Spleen (tissue), 7 donors: Measurements from ENCODE around the gene NDE1.

Experiments used
- POLR2A ChIP-seq, 3 donors: fragments of 450-650 bp; IDR thresholded peaks; one replicate each; pipeline ENCODE4 v1.5.1; 2017; ENCODE audit warnings: antibody characterized with exemption in 3 of 3, mild to moderate bottlenecking in 1 of 3
- POLR2AphosphoS5 ChIP-seq, 3 donors: sonication (generic); formaldehyde crosslinking; IDR thresholded peaks; one replicate each; pipeline ENCODE4 v1.5.1; 2017; ENCODE audit warnings: antibody characterized with exemption in 3 of 3
- TF ChIP-seq, protein P1 (sequence below), 11 experiments: fragments of 200-600 bp in 7 of 11; fragments of 450-650 bp in 4 of 11; sonication (generic) in 4 of 11; IDR thresholded peaks in 8 of 11; conservative IDR thresholded peaks in 3 of 11; 1 replicate in 7 of 11; 2 replicates in 4 of 11; pipeline versions ENCODE4 v1.4.0 to v1.8.0; 2016 to 2021; ENCODE audit warnings: antibody characterized with exemption in 11 of 11, inconsistent platforms in 4 of 11, mild to moderate bottlenecking in 1 of 11
- donor health status: DM: no; HTN: no; CAD: no; lungs with moderate emphysema.
- donor health status: DM: no; HTN: no; CAD: no.
- donor health status: DM: no; HTN: no; CAD: no.

DNA sequence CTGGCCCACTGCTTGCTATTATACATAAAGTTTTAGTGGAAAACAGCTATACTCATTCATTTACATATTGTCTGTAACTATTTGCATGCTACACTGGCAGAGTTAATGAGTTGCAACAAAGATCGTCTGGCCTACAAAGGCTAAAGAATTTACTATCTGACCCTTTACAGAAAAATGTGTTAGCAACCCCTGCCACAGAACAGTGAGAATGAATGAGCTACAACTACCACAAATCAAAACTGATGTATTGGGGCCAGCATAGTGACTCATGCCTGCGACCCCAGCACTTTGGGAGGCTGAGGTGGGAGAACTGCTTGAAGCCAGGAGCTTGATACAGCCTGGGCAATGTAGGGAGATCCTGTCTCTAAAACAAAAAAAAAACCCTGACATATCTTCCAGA lies 114.1 kb downstream of the NDE1 start:
- TF ChIP-seq, protein P1, sequence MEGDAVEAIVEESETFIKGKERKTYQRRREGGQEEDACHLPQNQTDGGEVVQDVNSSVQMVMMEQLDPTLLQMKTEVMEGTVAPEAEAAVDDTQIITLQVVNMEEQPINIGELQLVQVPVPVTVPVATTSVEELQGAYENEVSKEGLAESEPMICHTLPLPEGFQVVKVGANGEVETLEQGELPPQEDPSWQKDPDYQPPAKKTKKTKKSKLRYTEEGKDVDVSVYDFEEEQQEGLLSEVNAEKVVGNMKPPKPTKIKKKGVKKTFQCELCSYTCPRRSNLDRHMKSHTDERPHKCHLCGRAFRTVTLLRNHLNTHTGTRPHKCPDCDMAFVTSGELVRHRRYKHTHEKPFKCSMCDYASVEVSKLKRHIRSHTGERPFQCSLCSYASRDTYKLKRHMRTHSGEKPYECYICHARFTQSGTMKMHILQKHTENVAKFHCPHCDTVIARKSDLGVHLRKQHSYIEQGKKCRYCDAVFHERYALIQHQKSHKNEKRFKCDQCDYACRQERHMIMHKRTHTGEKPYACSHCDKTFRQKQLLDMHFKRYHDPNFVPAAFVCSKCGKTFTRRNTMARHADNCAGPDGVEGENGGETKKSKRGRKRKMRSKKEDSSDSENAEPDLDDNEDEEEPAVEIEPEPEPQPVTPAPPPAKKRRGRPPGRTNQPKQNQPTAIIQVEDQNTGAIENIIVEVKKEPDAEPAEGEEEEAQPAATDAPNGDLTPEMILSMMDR (IDR thresholded peaks at IDR 0.05 in 8 of 11, conservative IDR thresholded peaks at IDR 0.05 in 3 of 11) = no peak
- TF ChIP-seq POLR2AphosphoS5 (IDR thresholded peaks at IDR 0.05) = no peak
- no peak for TF ChIP-seq POLR2A (IDR thresholded peaks at IDR 0.05)
